Measurements from ENCODE around the gene KYAT1. TPM values are rescaled to one million over a fixed set of nuclear protein-coding genes. Genes with fewer than 3 reads are reported as not detected.
A peak's percentile ranks its signal among the peaks of the same experiment; 100 is the strongest.

KYAT1 gene
- total and polyA plus RNA-seq, 10 donors = 4.7 to 19.9 (median 6.6) TPM

DNA sequence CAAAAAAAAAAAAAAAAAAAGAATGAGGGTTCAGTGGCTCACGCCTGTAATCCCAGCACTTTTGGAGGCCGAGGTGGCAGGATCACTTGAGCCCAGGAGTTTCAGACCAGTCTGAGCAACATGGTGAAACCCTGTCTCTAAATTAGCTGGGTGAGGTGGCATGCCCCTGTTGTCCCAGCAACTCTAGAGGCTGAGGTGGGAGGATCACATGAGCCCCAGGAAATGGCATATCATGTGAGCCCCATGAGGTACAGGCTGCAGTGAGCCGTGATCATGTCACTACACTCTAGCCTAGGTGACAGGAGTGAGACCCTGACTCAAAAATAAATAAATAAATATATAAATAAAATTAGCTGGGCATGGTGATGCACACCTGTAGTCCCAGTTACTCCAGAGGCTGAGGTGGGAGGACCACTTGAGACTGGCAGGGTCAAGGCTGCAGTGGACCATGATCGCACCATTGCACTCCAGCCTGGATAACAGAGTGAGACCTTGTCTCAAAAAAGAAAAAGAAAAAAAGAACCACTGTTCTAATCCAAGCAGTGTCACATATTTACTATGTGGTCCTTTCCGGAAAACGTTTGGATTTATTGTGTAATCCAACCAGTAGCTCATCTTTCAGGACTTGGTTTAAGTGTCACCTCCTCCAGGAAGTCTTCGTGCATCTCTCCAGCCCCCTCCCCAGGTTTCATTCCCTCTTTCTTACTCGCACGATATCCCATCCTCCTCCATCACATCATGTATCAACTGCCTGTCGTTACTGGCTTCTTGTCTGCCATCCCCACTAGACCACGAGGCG is 39.9 kb downstream of the KYAT1 start:
- no peaks in the 10 kb centered on the region for H3K4me1 ChIP-seq

DNA sequence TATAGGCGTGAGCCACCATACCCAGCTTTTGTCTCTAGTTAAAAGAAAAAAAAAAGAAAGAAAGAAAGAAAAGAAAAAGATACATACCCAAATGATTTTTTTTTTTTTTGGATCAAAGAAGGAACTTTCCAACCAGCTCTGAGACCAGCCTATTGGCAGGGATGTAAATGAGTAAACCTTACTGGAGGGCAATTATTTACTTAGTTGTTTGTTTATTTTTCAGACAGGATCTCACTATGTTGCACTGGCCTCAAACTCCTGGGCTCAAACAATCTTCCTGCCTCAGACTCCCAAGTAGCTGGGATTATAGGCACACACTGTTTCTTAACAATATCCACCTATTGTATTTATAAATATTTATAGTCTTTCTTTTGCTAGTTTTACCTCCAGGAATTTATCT is 41.2 kb downstream of the KYAT1 start:
- intact Hi-C loops (cut with DNase I; ENCODE audit: low total_unique reads) = no loop called here
- TF ChIP-seq, protein P1, sequence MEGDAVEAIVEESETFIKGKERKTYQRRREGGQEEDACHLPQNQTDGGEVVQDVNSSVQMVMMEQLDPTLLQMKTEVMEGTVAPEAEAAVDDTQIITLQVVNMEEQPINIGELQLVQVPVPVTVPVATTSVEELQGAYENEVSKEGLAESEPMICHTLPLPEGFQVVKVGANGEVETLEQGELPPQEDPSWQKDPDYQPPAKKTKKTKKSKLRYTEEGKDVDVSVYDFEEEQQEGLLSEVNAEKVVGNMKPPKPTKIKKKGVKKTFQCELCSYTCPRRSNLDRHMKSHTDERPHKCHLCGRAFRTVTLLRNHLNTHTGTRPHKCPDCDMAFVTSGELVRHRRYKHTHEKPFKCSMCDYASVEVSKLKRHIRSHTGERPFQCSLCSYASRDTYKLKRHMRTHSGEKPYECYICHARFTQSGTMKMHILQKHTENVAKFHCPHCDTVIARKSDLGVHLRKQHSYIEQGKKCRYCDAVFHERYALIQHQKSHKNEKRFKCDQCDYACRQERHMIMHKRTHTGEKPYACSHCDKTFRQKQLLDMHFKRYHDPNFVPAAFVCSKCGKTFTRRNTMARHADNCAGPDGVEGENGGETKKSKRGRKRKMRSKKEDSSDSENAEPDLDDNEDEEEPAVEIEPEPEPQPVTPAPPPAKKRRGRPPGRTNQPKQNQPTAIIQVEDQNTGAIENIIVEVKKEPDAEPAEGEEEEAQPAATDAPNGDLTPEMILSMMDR (IDR thresholded peaks at IDR 0.05 in 8 of 11, conservative IDR thresholded peaks at IDR 0.05 in 3 of 11) = no peak
- TF ChIP-seq POLR2A (IDR thresholded peaks at IDR 0.05) (no peak), POLR2AphosphoS5 (IDR thresholded peaks at IDR 0.05) (no peak)
- 90 to 100% (median 97%) methylated on average over 1 of the region's 1 CpG for WGBS, 5 donors
- Histone ChIP-seq H3K27me3 (replicated peaks in 1 of 7) (no peaks in the 10 kb centered on the region), H3K9me3 (no peaks in the 10 kb centered on the region), H3K4me3 (no peak overlapping the region), H3K4me1 (no peaks in the 10 kb centered on the region), H3K27ac (no peak overlapping the region), H3K36me3 (peaks cover 0 to 56% (median 2%) of the 10 kb centered on the region in 6 donors)
- no peak for DNase-seq

More for the DNA sequence above, 39.9 kb downstream of the KYAT1 start:
- H3K36me3 ChIP-seq = peaks cover 0 to 52% (median 0%) of the 10 kb centered on the region in 6 donors
- H3K27me3 ChIP-seq (replicated peaks in 1 of 7) = no peaks in the 10 kb centered on the region
- intact Hi-C loops (cut with DNase I; ENCODE audit: low total_unique reads) = no loop called here
- WGBS, 5 donors = 87 to 95% (median 91%) methylated on average over 12 of the region's 12 CpGs
- no peak overlapping the region for H3K4me3 ChIP-seq
- peak; percentile 11 for DNase-seq
- TF ChIP-seq POLR2A (IDR thresholded peaks at IDR 0.05) (no peak), POLR2AphosphoS5 (IDR thresholded peaks at IDR 0.05) (no peak)
- TF ChIP-seq, protein P1 (IDR thresholded peaks at IDR 0.05 in 8 of 11, conservative IDR thresholded peaks at IDR 0.05 in 3 of 11) = no peak
- no peaks in the 10 kb centered on the region for H3K9me3 ChIP-seq
- H3K27ac ChIP-seq = no peak overlapping the region

DNA sequence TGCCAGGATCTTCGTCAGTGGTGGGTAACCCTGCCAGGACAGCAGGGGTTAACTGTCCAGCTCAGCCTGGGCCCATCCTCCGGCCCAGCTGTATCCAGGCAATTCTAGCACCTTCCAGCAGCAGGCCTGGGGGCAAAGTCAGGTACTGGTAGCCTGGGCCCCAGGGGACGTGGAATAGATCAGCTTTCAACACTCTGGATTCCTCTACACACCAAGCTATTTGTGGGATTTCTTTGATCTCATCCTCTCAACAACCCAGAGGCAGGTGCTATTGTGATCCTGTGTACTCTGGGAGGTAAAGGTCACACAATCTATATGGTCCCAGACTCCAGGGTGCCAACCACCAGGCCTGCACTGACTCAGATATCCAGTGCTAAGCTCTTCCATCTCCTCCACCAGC is 43.4 kb downstream of the KYAT1 start:
- no peak overlapping the region for H3K4me3 ChIP-seq
- H3K9me3 ChIP-seq = no peaks in the 10 kb centered on the region
- no peaks in the 10 kb centered on the region for H3K27me3 ChIP-seq (replicated peaks in 1 of 7)
- no peak for TF ChIP-seq POLR2A (IDR thresholded peaks at IDR 0.05)
- TF ChIP-seq, protein P1 (IDR thresholded peaks at IDR 0.05 in 8 of 11, conservative IDR thresholded peaks at IDR 0.05 in 3 of 11) = no peak
- TF ChIP-seq POLR2AphosphoS5 (IDR thresholded peaks at IDR 0.05) = no peak
- DNase-seq = no peak
- no peaks in the 10 kb centered on the region for H3K4me1 ChIP-seq
- intact Hi-C loops (cut with DNase I; ENCODE audit: low total_unique reads) = no loop called here
- peaks cover 0 to 77% (median 6%) of the 10 kb centered on the region in 6 donors for H3K36me3 ChIP-seq
- H3K27ac ChIP-seq = no peak overlapping the region
- WGBS, 5 donors = 88 to 100% (median 92%) methylated on average over 2 to 3 of the region's 3 CpGs

DNA sequence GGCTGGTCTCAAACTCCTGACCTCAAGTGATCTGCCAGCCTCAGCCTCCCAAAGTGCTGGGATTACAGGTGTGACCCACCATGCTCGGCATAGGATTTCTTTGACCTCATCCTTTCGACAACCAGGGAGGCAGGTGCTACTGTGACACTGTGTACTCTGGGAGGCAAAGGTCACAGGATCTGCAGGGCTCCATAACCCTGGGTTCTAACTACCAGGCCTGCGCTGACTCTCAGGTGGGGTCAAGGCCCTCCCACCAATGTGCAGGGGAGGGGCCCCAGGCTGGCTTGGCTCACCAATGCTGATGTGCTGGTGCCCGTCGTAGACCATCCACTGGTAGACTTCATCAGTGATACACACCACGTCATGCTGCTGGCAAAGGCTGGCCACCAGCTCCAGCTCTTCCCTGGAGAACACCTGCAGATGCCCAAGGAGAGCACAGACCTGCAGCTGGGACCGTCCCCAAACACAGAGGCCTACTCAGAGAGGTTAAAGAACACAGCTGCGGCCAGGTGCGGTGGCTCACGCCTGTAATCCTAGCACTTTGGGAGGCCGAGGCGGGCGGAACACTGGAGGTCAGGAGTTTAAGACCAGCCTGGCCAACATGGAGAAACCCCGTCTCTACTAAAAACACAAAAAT is 45.1 kb downstream of the KYAT1 start:
- Histone ChIP-seq H3K4me1 (no peaks in the 10 kb centered on the region), H3K27me3 (replicated peaks in 1 of 7) (no peaks in the 10 kb centered on the region), H3K27ac (no peak overlapping the region), H3K4me3 (no peak overlapping the region), H3K9me3 (no peaks in the 10 kb centered on the region), H3K36me3 (peaks cover 0 to 68% (median 6%) of the 10 kb centered on the region in 6 donors)
- 90 to 98% (median 93%) methylated on average over 10 to 14 of the region's 14 CpGs for WGBS, 5 donors
- intact Hi-C loops (cut with DNase I; ENCODE audit: low total_unique reads) = no loop called here
- TF ChIP-seq, protein P1 (IDR thresholded peaks at IDR 0.05 in 8 of 11, conservative IDR thresholded peaks at IDR 0.05 in 3 of 11) = no peak
- TF ChIP-seq POLR2AphosphoS5 (IDR thresholded peaks at IDR 0.05) = no peak
- no peak for TF ChIP-seq POLR2A (IDR thresholded peaks at IDR 0.05)
- DNase-seq = peak; percentile 51

All from spleen (tissue), 11 donors.